ENCODE measurements around the gene HOXB13. TPM values are rescaled to one million over a fixed set of nuclear protein-coding genes. Genes with fewer than 3 reads are reported as not detected.

The HOXB13 gene
- total and polyA plus RNA-seq, 3 donors from 2014 or later: 0.24 TPM; not detected in 2

DNA sequence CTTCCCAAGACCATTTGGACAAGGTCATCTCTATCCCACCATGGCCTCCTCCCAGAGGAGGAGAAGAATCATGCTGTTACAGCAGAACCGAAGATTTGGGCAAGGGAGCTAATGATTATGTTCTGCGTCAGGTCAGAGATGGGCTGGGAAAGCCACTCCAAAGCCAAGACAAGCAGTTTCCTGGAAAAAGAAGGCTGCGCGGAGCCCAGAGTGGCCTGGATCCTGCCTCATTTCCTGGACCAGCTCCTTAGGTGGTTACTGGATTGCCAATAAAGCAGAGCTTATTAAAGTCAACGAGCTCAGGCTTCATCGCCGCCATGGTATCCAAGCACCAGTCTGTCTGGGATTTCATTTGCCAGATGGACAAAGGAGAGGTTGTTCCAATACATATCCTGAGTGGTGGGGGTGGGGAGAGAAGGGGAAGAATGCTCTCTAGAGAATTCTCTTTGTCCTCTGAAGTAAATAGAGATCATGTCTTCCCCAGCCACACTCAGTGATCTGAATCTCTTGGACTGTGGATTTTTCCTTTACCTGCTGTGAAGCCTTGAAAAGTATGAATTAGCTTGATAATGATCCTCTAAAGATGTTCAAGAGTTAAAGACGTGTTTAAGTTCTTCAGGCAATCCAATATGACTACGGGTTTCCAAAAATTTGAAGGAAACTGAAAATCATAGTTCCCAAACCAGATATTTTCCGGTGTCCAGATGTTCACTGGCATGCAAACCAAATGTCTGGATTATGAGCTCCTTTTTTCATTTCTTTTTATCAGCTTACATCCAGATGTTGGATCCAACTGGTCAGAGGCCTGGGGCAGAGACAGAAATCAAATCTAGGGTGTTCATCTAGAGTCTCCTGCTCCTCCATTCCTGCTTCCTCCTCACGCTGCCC, 23.9 kb downstream of the HOXB13 start:
- H3K27me3 ChIP-seq: no peaks in the 10 kb centered on the region
- DNase-seq: no peak
- intact Hi-C loops (cut with DNase I; ENCODE audit: low total_unique reads): no loop called here

DNA sequence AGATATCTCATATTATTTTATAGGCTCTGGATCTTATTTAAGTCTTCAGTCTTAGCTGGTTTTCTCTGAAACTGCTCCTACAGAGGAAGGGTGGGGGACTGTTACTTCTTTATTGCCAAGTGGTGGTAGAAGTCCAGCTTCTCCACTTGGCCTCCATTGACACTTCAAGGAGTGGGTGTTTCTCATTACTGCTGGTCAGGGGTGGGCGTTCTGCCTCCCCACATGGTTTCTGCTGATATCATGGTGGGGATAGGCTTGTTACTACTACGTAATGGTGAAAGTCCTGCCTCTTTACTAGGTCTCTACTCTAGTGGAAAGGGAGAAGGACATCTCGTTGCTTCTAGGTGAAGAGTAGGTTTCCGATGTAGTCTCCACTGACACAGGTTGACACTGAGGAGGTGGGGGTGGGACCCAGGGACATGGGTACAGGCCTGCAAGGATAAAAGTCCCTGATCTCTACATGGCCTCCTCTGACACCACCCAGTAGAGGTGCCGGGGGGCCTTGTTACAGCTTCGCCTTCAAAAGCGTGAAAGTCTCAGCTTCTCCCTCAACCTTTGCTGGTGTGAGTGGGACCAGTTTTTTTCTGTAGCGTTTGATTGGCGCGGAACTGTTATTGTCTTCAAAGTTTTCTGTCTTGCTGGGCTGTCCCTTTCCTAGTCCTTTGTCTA, 26.6 kb downstream of the HOXB13 start:
- no peak for DNase-seq
- Histone ChIP-seq H3K27ac (no peak overlapping the region), H3K4me1 (no peaks in the 10 kb centered on the region), H3K36me3 (ENCODE audit: low read depth, missing control alignments) (no peaks in the 10 kb centered on the region), H3K4me3 (no peak overlapping the region), H3K27me3 (no peaks in the 10 kb centered on the region), H3K9me3 (no peaks in the 10 kb centered on the region)
- TF ChIP-seq, protein P1, sequence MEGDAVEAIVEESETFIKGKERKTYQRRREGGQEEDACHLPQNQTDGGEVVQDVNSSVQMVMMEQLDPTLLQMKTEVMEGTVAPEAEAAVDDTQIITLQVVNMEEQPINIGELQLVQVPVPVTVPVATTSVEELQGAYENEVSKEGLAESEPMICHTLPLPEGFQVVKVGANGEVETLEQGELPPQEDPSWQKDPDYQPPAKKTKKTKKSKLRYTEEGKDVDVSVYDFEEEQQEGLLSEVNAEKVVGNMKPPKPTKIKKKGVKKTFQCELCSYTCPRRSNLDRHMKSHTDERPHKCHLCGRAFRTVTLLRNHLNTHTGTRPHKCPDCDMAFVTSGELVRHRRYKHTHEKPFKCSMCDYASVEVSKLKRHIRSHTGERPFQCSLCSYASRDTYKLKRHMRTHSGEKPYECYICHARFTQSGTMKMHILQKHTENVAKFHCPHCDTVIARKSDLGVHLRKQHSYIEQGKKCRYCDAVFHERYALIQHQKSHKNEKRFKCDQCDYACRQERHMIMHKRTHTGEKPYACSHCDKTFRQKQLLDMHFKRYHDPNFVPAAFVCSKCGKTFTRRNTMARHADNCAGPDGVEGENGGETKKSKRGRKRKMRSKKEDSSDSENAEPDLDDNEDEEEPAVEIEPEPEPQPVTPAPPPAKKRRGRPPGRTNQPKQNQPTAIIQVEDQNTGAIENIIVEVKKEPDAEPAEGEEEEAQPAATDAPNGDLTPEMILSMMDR (IDR thresholded peaks at IDR 0.05): no peak
- TF ChIP-seq POLR2A (IDR thresholded peaks at IDR 0.05): no peak
- intact Hi-C loops (cut with DNase I; ENCODE audit: low total_unique reads): no loop called here
- 88 to 94% methylated on average over 10 of the region's 10 CpGs for WGBS, 2 donors

More for the DNA sequence above, 23.9 kb downstream of the HOXB13 start:
- Histone ChIP-seq H3K9me3 (no peaks in the 10 kb centered on the region), H3K4me3 (no peak overlapping the region), H3K27ac (no peak overlapping the region), H3K36me3 (ENCODE audit: low read depth, missing control alignments) (no peaks in the 10 kb centered on the region), H3K4me1 (no peaks in the 10 kb centered on the region)
- WGBS, 2 donors: 79 to 86% methylated on average over 11 of the region's 11 CpGs
- TF ChIP-seq, protein P1 (IDR thresholded peaks at IDR 0.05): no peak
- no peak for TF ChIP-seq POLR2A (IDR thresholded peaks at IDR 0.05)

DNA sequence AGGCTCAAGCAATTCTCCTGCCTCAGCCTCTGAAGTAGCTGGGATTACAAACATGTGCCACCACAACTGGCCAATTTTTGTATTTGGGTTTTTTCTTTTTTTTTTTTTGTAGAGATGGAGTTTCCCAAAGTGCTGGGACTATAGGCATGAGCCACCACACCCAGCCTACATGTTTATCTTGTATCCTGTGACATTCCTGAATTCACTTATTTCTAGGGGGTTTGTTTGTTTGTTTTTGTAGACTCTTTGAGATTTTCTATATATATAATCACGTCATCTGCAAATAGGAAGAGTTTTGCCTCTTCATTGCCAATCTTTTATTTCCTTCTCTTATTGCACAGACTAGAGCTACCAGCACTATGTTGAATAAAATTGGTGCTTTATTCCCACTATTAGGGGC, 35.4 kb downstream of the HOXB13 start:
- TF ChIP-seq, protein P1 (IDR thresholded peaks at IDR 0.05): no peak
- no peak for TF ChIP-seq POLR2A (IDR thresholded peaks at IDR 0.05)
- DNase-seq: no peak
- Histone ChIP-seq H3K27ac (no peak overlapping the region), H3K27me3 (no peaks in the 10 kb centered on the region), H3K4me3 (no peak overlapping the region), H3K36me3 (ENCODE audit: low read depth, missing control alignments) (no peaks in the 10 kb centered on the region), H3K9me3 (no peaks in the 10 kb centered on the region), H3K4me1 (no peaks in the 10 kb centered on the region)
- intact Hi-C loops (cut with DNase I; ENCODE audit: low total_unique reads): no loop called here
- WGBS, 2 donors: 68 to 70% methylated on average over 1 of the region's 1 CpG

DNA sequence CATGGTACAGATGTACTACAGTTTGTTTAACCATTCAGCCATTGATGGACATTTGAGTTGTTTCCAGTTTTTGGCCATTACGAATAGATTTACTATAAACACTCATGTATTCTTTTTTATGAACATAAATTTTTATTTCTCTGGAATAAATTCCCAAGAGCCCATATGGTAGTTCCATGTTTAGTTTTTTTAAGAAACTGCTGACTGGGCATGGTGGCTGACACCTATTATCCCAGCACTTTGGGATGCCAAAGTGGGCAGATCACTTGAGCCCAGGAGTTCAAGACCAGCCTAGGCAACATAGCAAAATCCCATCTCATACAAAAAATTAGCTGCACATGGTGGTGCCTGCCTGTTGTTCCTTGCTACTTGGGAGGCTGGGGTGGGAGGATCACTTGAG, 36.5 kb downstream of the HOXB13 start:
- no peak overlapping the region for H3K4me3 ChIP-seq
- TF ChIP-seq, protein P1 (IDR thresholded peaks at IDR 0.05): no peak
- TF ChIP-seq POLR2A (IDR thresholded peaks at IDR 0.05): no peak
- intact Hi-C loops (cut with DNase I; ENCODE audit: low total_unique reads): no loop called here

More for the DNA sequence above, 36.5 kb downstream of the HOXB13 start:
- Histone ChIP-seq H3K36me3 (ENCODE audit: low read depth, missing control alignments) (no peaks in the 10 kb centered on the region), H3K4me1 (no peaks in the 10 kb centered on the region), H3K27me3 (no peaks in the 10 kb centered on the region), H3K9me3 (no peaks in the 10 kb centered on the region), H3K27ac (no peak overlapping the region)
- no peak for DNase-seq
- WGBS, 2 donors: 89 to 92% methylated on average over 1 of the region's 1 CpG
